SK-N-SH treated with all-trans-retinoic acid at 6 μM for 48 hours (cell line): ENCODE results near the gene SYNE2.

Experiments
- ATAC-seq: fragments of 200-7000 bp; cut with Tn5 transposase; 3 replicates; pipeline ENCODE4 v1.9.1; 2020; ENCODE audit warnings: mild to moderate bottlenecking, moderate library complexity
- ARNTL ChIP-seq: fragments of 450-650 bp; formaldehyde crosslinking; IDR thresholded peaks from 2 replicates; pipeline ENCODE4 v1.5.0; 2020; ENCODE audit warnings: low read depth, mild to moderate bottlenecking, moderate library complexity, borderline replicate concordance
- BACH2 ChIP-seq: fragments of 250-450 bp; sonication (Bioruptor Pico); IDR thresholded peaks from 2 replicates; pipeline ENCODE4 v1.9.0; 2021; ENCODE audit warnings: mild to moderate bottlenecking, borderline replicate concordance
- CSDC2 ChIP-seq: fragments of 250-450 bp; sonication (Bioruptor Pico); IDR thresholded peaks from 2 replicates; pipeline ENCODE4 v1.5.0; 2020; ENCODE audit warnings: mild to moderate bottlenecking, moderate library complexity
- CSRNP3 ChIP-seq: fragments of 250-450 bp; sonication (Bioruptor Pico); IDR thresholded peaks from 2 replicates; pipeline ENCODE4 v1.5.1; 2021; ENCODE audit warnings: mild to moderate bottlenecking, moderate library complexity
- ESRRG ChIP-seq: fragments of 250-450 bp; sonication (Bioruptor Pico); IDR thresholded peaks from 2 replicates; pipeline ENCODE4 v1.6.1; 2021; ENCODE audit warnings: mild to moderate bottlenecking
- GLIS3 ChIP-seq: fragments of 250-450 bp; sonication (Bioruptor Pico); IDR thresholded peaks from 2 replicates; pipeline ENCODE4 v1.5.0; 2020; ENCODE audit warnings: mild to moderate bottlenecking, moderate library complexity
- ISL1 ChIP-seq: fragments of 250-450 bp; sonication (Bioruptor Pico); IDR thresholded peaks from 2 replicates; pipeline ENCODE4 v2.1.2; 2022; ENCODE audit warnings: mild to moderate bottlenecking, moderate library complexity
- OSR1 ChIP-seq: fragments of 250-450 bp; sonication (Bioruptor Pico); IDR thresholded peaks from 2 replicates; pipeline ENCODE4 v1.8.0; 2022; ENCODE audit warnings: moderate library complexity, mild to moderate bottlenecking, inconsistent platforms
- POU6F1 ChIP-seq: fragments of 250-450 bp; sonication (Bioruptor Pico); IDR thresholded peaks from 2 replicates; pipeline ENCODE4 v1.8.0; 2021; ENCODE audit warnings: low read depth, mild to moderate bottlenecking, moderate library complexity, borderline replicate concordance
- PPARA ChIP-seq: fragments of 250-450 bp; sonication (Bioruptor Pico); IDR thresholded peaks from 2 replicates; pipeline ENCODE4 v1.5.0; 2020; ENCODE audit warnings: mild to moderate bottlenecking, borderline replicate concordance
- RARB ChIP-seq: fragments of 250-450 bp; sonication (Bioruptor Pico); IDR thresholded peaks from 2 replicates; pipeline ENCODE4 v1.8.0; 2021; ENCODE audit warnings: mild to moderate bottlenecking, moderate library complexity
- TCF4 ChIP-seq: fragments of 250-450 bp; sonication (Bioruptor Pico); IDR thresholded peaks from 2 replicates; pipeline ENCODE4 v1.8.0; 2021; ENCODE audit warnings: mild to moderate bottlenecking, moderate library complexity, borderline replicate concordance
- TOX ChIP-seq: fragments of 250-450 bp; sonication (Bioruptor Pico); IDR thresholded peaks from 2 replicates; pipeline ENCODE4 v1.8.0; 2021; ENCODE audit warnings: mild to moderate bottlenecking, moderate library complexity, borderline replicate concordance
- ZC3H10 ChIP-seq: fragments of 250-450 bp; sonication (Bioruptor Pico); IDR thresholded peaks from 2 replicates; pipeline ENCODE4 v1.5.1; 2021; ENCODE audit warnings: mild to moderate bottlenecking, moderate library complexity
- ZFP3 ChIP-seq: fragments of 250-450 bp; sonication (Bioruptor Pico); IDR thresholded peaks from 2 replicates; pipeline ENCODE4 v1.5.0; 2020; ENCODE audit warnings: mild to moderate bottlenecking, moderate library complexity
- ZFP30 ChIP-seq: fragments of 450-650 bp; formaldehyde crosslinking; IDR thresholded peaks from 2 replicates; pipeline ENCODE4 v1.5.0; 2022; ENCODE audit warnings: mild to moderate bottlenecking, moderate library complexity
- ZNF565 ChIP-seq: fragments of 450-650 bp; formaldehyde crosslinking; conservative IDR thresholded peaks from 2 replicates; pipeline ENCODE4 v1.5.0; 2020; ENCODE audit warnings: low read depth, mild to moderate bottlenecking, moderate library complexity
- ZNF8 ChIP-seq: fragments of 450-650 bp; formaldehyde crosslinking; IDR thresholded peaks from 2 replicates; pipeline ENCODE4 v1.5.0; 2020; ENCODE audit warnings: mild to moderate bottlenecking, moderate library complexity
- TF ChIP-seq, protein P1 (sequence below): fragments of 250-450 bp; sonication (Bioruptor Pico); IDR thresholded peaks from 2 replicates; pipeline ENCODE4 v1.5.1; 2020; ENCODE audit warnings: low read depth, mild to moderate bottlenecking, moderate library complexity
- TF ChIP-seq, protein P2 (sequence below): fragments of 250-450 bp; sonication (Bioruptor Pico); IDR thresholded peaks from 2 replicates; pipeline ENCODE4 v1.8.0; 2020; ENCODE audit warnings: mild to moderate bottlenecking, moderate library complexity, borderline replicate concordance

The SYNE2 gene

GRCh38 chr14:64245491-64245890, 392.7 kb downstream of the SYNE2 start (continued):
- no peak for TF ChIP-seq ZNF565
- no peak for TF ChIP-seq ZFP30
- TF ChIP-seq, protein P1, sequence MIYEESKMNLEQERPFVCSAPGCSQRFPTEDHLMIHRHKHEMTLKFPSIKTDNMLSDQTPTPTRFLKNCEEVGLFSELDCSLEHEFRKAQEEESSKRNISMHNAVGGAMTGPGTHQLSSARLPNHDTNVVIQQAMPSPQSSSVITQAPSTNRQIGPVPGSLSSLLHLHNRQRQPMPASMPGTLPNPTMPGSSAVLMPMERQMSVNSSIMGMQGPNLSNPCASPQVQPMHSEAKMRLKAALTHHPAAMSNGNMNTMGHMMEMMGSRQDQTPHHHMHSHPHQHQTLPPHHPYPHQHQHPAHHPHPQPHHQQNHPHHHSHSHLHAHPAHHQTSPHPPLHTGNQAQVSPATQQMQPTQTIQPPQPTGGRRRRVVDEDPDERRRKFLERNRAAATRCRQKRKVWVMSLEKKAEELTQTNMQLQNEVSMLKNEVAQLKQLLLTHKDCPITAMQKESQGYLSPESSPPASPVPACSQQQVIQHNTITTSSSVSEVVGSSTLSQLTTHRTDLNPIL (CRISPR knock-in tag), result no peak
- TF ChIP-seq ESRRG (CRISPR knock-in tag), result no peak
- no peak for TF ChIP-seq BACH2 (CRISPR knock-in tag)
- TF ChIP-seq ZFP3, result no peak
- TF ChIP-seq, all 23 proteins: peak for 0

GRCh38 chr14:64246688-64247087, 393.9 kb downstream of the SYNE2 start:
- TF ChIP-seq TCF4 (CRISPR knock-in tag), result no peak
- no peak for TF ChIP-seq ZFP3
- no peak for TF ChIP-seq GLIS3 (CRISPR knock-in tag)
- TF ChIP-seq, protein P1 (CRISPR knock-in tag), result no peak
- TF ChIP-seq ZNF8 (CRISPR knock-in tag), result no peak
- TF ChIP-seq TOX (CRISPR knock-in tag), result no peak
- no peak for TF ChIP-seq CSDC2 (CRISPR knock-in tag)
- ATAC-seq, result no peak

DNA sequence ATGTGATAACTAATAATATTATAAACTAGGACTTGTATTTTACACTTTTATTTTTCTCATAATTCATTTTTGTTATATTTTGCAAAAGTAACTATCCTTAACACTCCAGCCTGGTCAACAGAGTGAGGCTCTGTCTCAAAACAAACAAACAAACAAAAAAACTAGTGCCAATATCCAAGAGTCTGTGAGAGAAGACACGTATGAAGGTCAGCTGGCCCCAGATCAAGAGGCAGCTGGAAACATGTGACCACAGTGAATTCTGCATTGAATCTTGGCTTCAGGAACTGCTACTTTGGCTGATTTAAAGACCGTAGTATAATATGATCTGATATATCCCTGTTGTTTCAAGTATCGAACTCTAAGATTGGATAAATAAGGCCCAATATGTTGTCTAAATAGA, 394.4 kb downstream of the SYNE2 start:
- no peak for ATAC-seq
- TF ChIP-seq, protein P1 (CRISPR knock-in tag), result no peak
- TF ChIP-seq ZFP3 (no peak), ISL1 (CRISPR knock-in tag) (no peak), CSRNP3 (no peak), TOX (CRISPR knock-in tag) (no peak), POU6F1 (no peak), ZNF8 (CRISPR knock-in tag) (no peak)

DNA sequence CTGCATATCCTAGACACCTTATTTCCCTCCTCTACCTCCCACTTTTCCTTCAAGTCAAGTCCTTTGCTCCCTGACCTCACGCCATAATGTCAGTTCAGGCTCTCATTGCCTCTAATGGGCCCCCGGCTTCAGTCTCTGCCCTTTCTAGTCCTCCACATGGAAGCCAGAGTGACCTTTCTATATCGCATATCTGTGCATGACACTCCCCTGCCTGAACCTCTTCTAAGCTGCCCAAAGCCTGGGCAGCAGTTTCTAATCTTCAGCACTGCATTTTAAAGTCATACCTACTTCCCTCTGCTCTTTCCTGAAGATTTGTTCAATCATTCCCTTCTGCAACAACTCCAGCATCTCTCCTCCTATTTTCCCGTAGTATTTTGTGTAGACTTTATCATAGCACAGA, 395.9 kb downstream of the SYNE2 start:
- ATAC-seq, result no peak
- TF ChIP-seq CSDC2 (CRISPR knock-in tag), result no peak
- no peak for TF ChIP-seq ARNTL
- TF ChIP-seq, protein P1 (CRISPR knock-in tag), result no peak
- no peak for TF ChIP-seq TOX (CRISPR knock-in tag)
- TF ChIP-seq PPARA, result no peak
- TF ChIP-seq ESRRG (CRISPR knock-in tag), result no peak
- TF ChIP-seq BACH2 (CRISPR knock-in tag), result no peak
- no peak for TF ChIP-seq TCF4 (CRISPR knock-in tag)
- no peak for TF ChIP-seq ZC3H10
- TF ChIP-seq POU6F1, result no peak
- no peak for TF ChIP-seq ZNF8 (CRISPR knock-in tag)
- no peak for TF ChIP-seq CSRNP3
- no peak for TF ChIP-seq OSR1 (CRISPR knock-in tag)
- no peak for TF ChIP-seq RARB (CRISPR knock-in tag)
- TF ChIP-seq, protein P2, sequence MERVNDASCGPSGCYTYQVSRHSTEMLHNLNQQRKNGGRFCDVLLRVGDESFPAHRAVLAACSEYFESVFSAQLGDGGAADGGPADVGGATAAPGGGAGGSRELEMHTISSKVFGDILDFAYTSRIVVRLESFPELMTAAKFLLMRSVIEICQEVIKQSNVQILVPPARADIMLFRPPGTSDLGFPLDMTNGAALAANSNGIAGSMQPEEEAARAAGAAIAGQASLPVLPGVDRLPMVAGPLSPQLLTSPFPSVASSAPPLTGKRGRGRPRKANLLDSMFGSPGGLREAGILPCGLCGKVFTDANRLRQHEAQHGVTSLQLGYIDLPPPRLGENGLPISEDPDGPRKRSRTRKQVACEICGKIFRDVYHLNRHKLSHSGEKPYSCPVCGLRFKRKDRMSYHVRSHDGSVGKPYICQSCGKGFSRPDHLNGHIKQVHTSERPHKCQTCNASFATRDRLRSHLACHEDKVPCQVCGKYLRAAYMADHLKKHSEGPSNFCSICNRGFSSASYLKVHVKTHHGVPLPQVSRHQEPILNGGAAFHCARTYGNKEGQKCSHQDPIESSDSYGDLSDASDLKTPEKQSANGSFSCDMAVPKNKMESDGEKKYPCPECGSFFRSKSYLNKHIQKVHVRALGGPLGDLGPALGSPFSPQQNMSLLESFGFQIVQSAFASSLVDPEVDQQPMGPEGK, result no peak
